Measurements from ENCODE around the gene TRIM44.
"Not testable (repeated sequence)": the region's sequence is repeated elsewhere in the genome, so short reads cannot be mapped to it uniquely, and the experiment has no call there.

TRIM44 gene

GRCh38 chr11:35750981-35751663, 88.5 kb downstream of the TRIM44 start:
- no peak for DNase-seq (ENCODE audit: low read depth, low spot score)

- DNase-seq (ENCODE audit: low read depth, low spot score): no peak
Measured at GRCh38 chr11:35751664-35752061, 89.1 kb downstream of the TRIM44 start.

GRCh38 chr11:35752115-35752514, 89.5 kb downstream of the TRIM44 start:
- no peak for DNase-seq (ENCODE audit: low read depth, low spot score)

- not testable (repeated sequence) for DNase-seq (ENCODE audit: low read depth, low spot score)
Measured at GRCh38 chr11:35753573-35753972, 91.0 kb downstream of the TRIM44 start.

DNA sequence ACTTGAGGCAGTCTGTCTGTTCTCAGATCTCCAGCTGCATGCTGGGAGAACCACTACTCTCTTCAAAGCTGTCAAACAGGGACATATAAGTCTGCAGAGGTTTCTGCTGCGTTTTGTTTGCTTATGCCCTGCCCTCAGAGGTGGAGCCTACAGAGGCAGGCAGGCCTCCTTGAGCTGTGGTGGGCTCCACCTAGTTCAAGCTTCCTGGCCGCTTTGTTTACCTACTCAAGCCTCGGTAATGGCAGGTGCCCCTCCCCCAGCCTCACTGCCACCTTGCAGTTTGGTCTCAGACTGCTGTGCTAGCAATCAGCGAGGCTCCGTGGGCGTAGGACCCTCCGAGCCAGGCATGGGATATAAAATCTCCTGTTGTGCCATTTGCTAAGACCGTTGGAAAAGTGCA, 97.4 kb downstream of the TRIM44 start:
- DNase-seq (ENCODE audit: low read depth, low spot score): not testable (repeated sequence)

DNA sequence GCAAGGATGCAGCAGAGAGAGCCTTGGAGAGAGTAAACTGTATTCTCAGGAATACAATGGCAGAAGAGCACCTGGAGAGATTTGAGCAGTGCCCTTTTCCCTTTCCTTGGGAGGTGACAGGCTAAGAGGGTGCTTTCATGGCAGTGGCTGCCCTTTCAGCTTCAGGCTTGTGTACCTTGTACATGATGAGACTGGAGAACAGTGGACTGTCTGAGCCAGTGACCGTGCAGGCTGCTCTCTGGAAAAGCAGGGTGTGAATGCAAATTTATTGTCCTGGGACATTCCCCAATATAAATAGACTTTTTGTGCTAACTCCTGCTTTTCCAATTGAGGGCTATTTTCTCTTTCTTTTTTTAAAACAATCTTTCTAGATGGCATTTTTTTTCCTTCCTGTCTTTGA, 99.3 kb downstream of the TRIM44 start:
- no peak for DNase-seq (ENCODE audit: low read depth, low spot score)

GRCh38 chr11:35763301-35763700, 100.7 kb downstream of the TRIM44 start:
- no peak for DNase-seq (ENCODE audit: low read depth, low spot score)

DNA sequence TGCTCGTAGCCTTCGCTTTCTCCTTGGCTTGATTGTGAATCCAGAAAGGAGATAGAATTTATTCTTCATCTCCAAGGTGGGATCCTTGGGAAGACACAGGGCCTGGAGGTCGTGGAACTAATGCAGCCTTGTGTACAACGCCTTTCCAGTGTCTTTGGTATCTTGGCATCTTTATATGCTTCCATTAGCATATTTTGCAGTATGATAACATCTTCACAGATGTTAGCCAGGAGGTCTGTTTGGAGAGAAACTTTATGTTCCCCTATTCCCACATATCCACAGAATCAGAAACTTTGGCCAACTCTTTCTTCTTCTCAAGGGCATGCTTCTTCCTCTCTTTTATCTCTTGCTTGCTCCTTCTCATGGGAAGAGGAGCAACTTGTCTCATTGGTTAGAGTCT, 101.2 kb downstream of the TRIM44 start:
- no peak for DNase-seq (ENCODE audit: low read depth, low spot score)

- DNase-seq (ENCODE audit: low read depth, low spot score): no peak
Measured at GRCh38 chr11:35764417-35764816, 101.8 kb downstream of the TRIM44 start.

GRCh38 chr11:35765211-35765610, 102.6 kb downstream of the TRIM44 start:
- DNase-seq (ENCODE audit: low read depth, low spot score): no peak

- DNase-seq (ENCODE audit: low read depth, low spot score): no peak
Measured at GRCh38 chr11:35766651-35767050, 104.1 kb downstream of the TRIM44 start.

- DNase-seq (ENCODE audit: low read depth, low spot score): not testable (repeated sequence)
Measured at GRCh38 chr11:35770425-35770824, 107.8 kb downstream of the TRIM44 start.

GRCh38 chr11:35771722-35772121, 109.1 kb downstream of the TRIM44 start:
- DNase-seq (ENCODE audit: low read depth, low spot score): no peak

- DNase-seq (ENCODE audit: low read depth, low spot score): not testable (repeated sequence)
Measured at GRCh38 chr11:35777241-35777640, 114.7 kb downstream of the TRIM44 start.

- not testable (repeated sequence) for DNase-seq (ENCODE audit: low read depth, low spot score)
Measured at GRCh38 chr11:35778943-35779342, 116.4 kb downstream of the TRIM44 start.

DNA sequence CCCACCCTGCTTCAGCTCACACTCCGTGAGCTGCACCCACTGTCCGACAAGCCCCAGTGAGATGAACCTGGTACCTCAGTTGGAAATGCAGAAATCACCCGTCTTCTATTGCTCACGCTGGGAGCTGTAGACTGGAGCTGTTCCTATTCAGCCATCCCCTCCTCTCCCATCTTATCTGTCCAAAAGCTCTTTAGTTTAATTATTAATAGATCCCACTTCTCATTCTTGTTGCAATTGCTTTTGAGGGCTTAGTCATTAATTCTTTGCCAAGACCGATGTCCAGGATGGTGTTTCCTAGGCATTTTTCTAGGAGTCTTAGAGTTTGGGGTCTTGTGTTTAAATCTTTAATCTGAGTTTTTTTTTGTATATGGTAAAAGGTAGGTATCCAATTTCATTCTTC, 116.8 kb downstream of the TRIM44 start:
- no peak for DNase-seq (ENCODE audit: low read depth, low spot score)

DNA sequence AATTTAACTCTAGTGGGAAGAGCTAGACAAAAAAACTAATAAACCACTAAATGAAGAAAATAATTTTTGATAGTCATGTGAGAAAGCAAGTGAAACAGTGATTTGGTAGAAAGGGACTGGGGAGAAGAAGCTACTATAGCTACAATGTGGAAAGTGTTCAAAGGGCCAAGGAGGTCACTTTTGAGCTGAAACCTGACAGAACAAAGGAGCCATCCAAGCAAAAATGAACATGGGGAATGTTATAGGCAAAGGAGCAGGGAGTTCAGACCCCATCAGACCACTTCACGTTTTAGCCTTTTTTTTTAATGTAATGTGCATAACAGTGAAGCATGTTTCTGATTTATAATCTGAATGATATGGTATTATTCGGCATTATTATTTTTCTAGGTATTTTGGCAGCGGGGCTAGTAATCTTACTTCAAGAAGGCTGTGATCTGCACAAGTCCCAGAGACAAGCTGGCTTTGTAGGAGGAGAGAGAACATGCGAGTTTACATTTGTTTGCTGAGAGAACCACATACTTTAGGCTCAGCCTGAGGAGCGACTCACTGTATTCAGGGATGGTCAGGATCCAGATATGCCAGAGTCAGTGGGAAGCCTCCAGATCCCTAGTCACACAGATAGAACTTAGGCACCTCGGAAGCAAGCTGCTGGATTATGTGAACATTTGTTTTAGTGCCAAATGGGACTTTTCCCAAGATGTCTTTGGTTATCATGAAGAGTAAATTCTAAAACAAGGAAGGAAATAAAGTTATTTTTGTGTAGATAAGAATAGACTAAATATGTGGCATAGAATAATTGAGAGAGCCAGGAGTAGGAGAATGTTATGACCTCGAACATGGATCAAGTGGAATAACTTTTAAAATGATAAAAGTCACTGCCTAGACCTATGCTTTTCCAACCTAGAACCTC, 118.6 kb downstream of the TRIM44 start:
- DNase-seq (ENCODE audit: low read depth, low spot score): no peak

DNA sequence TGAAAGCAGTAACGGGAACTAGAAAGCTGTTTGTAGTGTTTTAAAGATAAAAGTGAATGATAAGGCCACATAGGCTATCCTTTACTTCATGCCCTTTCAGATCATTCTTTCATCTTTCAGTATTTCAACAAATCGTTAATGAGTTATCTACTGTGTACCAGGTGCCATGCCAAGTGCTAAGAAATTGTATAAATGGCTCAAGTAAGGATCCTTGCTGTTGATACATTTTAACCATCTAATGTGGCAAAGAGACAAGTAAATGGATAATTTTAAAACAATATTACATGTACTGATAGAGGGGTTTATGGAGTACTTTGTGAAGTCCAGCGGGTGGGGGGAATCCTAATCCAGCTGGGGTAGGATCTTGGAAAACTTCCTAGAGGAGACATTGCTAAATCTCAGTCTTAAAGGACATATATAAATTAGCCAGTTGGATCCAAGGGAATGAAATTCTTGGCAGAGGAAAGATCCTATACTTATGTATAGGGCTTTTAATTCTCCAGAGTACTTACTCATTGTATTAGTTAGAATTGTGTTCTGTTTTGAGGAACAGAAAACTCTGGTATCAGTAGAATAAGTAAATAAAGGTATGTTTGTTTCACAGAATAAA, 119.4 kb downstream of the TRIM44 start:
- DNase-seq (ENCODE audit: low read depth, low spot score): no peak

GRCh38 chr11:35783809-35784208, 121.2 kb downstream of the TRIM44 start:
- DNase-seq (ENCODE audit: low read depth, low spot score): no peak

DNA sequence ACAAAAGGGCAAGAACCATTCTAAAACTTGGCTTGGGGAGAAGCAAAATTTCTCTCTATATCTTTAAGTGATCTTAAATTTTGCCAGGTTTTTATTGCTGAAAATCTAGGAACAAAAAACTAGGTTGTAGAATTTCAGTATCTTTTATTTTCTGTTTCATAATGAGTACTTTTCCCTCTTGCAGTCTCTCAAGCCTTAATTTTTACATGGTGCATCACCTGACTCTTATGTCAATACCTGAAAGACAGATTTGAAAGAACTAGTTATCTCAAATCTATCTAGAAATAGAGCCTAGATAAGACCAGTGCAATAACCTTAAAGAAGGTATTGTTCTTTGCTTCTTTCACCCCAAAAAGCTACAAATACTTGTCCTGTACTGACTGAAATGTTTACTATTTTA, 122.1 kb downstream of the TRIM44 start:
- DNase-seq (ENCODE audit: low read depth, low spot score): no peak

DNA sequence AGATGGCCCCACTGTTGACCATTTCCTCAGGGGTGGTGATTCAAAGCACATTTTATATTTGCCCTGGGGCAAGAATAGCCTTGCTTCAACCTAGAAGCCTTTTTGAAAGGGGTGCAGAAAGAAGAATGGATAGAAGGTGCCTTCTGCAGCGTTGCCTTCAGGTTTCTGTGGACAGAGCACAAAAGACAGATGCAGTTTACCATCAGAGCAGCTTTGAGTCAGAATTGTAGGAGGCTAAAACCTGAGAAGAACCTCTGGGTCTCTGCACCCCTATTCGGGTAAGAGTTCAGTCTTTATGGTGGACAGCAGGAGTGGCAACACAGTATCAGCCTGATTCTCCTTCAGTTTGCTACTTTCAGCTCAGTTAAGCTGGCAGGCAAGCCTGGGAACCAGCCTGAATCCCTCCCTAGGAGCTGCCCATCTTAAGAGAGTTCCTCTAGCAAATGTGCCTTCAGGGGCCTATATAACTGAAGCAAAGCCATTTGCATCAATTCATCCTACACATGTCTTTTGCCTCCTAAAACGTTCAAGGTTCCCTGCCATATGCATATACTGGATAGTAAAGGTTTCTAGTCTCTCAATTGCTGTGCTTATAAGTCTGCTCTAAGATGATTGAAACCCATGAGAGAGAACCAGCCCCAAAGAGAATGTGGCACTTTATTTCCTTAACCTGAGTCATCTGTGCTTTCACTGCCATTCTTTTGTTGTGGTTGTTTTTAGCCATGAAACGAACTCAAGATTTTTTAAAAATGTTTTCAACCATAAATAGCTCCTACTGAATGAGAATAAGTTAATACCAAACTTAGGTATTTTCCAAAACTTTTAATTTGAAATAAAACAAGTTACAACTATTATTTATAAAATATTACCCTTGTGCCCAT, 123.0 kb downstream of the TRIM44 start:
- no peak for DNase-seq (ENCODE audit: low read depth, low spot score)

DNA sequence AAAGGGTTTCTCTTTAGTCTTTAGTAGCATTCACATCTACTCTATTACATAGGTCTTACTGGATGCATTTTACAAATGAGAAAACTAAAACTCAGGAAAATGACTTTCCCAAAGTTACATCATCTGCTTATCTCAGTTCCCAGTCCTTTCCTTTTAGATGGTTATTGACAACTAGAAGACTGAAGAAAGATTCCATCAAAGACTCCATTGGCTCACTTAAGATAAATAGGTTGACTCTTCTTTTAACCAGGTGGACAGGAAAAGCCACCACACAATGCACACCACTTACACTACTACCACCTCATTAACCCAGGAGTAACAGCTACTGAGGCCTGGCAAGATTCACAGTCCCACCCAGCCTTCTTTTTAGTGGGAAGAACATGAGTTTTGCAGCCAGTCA, 123.6 kb downstream of the TRIM44 start:
- no peak for DNase-seq (ENCODE audit: low read depth, low spot score)
